NCI-H1436 (cell line): ENCODE data around the gene ARL2BP.

Experiments used
- DNase-seq: peaks from one replicate; lab custom pipeline; 2025; lab: John Stamatoyannopoulos, UW

Gene ARL2BP

DNA sequence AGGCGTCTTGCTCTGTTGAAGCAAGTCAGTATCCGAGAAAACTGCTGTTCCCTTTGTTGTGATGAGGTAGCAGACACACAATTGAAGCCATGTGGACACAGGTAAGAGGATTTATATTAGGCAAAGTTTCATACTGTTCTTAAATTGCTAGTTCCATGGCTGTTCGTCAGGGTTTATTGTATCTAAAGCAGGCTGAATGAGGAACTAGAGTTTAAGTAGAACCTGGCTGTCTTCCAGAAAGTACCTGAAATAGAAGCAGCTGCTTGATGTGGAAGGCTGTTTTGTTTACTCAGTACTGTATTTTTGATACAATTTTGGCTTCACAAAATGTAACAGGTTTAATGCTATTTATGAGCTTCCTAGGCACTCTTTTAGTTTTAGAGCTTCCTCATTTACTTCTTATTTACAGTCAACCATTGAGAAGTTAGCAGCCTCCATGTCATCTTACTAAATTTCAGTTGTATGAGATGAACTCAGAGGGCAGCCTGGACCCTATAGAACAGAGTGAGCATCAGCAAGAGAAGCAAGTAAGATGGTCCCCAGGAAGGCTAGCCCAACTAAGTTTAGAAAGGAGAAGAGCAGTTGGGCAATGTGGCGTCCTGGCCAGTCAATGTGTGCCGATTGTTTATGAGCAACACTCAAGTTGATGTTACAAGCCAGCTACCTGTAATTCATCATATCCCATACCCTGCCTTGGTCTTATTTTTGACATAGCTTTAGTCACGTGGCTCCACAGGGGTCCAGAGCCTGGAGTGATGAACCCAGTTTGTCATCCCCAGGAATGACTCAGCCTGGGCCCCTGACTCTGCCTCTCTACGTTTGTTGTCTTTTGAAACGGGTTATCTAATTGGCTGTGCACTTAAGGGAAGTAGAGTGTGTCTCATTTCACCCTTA is 9.7 kb upstream of the ARL2BP start:
- peak; percentile 58 for DNase-seq

DNA sequence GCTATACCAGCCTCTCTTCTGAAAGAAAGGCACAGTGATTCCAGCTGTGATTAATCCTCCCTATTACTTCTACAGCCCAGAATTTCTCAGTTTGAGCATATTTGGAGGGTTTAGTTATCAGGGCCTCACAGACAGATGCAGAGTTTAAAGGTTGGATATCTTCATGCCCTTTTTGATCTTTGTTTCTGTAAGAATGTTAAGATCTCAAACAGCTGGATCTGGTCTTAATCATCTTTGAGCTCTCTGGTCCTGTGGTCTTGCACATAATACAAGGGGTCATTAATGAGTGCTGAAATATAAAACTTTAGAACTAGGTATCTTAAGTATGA is 9.1 kb upstream of the ARL2BP start:
- DNase-seq: no peak

DNA sequence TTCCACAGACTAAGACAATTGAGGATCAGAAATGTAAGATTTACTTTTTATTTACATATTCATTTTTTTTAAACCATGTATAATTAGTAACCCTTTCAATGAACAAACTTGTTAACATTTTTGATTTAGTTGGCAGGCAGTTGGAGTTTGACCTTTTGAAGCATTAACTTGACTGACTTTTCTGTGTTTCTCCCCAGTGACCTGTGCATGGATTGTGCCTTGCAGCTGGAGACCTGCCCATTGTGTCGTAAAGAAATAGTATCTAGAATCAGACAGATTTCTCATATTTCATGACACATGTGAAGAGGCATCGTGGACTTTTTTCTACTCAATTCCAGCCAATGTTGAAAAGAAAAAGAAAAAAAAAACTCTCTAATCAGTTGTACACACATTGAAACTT is 6.4 kb upstream of the ARL2BP start:
- DNase-seq: no peak

DNA sequence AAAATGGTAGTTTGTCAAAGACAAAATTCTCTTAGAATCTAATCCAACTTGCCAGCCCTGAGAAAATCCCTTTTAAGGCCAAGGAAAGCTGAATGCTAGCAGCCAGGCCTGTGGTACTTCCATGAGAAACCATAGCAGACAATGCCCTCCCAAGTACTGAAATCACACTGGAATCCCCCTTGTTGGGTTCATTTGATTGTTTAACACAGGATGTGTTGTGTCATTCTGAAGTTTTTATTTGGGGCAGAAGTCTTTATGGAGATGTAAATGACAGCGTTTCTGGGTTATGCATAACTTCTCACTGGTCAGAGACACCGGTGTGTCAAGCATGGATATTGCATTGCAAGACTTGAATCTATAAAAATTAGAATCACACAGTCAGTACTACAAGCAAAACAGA is 6.0 kb upstream of the ARL2BP start:
- no peak for DNase-seq

DNA sequence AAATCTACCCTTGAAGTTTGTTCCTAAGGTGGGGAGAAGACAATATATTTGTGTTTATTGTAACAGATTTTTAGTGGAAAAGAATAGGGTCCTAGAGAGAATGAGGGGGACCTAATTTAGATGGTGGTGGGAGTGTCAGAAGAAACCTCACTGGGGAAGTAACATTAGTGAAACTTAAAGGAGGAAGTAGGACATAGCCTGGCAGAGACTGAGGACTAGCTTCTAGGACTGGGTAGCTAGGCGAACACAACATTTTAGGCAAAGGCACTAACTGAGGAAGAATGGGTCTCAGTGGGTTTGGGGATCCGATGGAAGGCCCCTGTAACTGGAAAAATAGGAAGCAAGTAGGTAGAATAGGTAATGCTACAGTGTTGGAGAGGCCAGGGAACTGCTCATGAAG is 4.2 kb upstream of the ARL2BP start:
- DNase-seq: no peak

DNA sequence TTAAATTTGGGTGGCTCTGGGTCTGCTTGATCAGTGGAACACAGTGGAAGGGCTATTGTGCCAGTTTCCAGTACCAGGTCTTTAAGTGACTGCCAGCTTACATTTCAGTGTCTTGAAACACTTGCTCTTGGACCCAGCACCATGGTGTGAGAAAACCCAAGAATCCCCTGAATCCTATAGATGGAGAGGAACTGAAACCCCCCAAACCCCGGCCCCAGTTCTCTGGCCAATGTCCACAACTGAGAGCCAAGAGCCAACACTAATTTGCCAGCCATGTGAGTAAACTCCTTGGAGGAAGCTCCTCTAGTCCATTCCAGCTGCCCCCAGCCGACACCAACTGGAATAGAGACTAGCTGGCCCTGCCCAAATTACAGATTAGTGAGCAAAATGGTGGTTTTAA is 2.4 kb upstream of the ARL2BP start:
- no peak for DNase-seq

DNA sequence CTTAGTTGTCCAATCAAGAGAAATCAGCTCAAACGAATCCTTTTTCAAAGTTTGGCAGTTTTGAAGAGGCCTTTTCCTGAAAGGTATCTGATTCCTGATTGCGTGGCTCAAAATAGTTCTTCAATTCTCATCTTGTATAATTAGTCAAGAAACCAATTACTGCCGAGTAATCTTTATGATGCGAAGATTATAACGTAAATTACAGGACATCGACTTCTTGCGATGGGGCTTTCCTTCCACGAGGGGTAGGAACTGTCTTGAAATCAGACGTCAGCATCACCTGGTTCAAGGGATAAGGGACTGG is 644 bp upstream of the ARL2BP start:
- no peak for DNase-seq

DNA sequence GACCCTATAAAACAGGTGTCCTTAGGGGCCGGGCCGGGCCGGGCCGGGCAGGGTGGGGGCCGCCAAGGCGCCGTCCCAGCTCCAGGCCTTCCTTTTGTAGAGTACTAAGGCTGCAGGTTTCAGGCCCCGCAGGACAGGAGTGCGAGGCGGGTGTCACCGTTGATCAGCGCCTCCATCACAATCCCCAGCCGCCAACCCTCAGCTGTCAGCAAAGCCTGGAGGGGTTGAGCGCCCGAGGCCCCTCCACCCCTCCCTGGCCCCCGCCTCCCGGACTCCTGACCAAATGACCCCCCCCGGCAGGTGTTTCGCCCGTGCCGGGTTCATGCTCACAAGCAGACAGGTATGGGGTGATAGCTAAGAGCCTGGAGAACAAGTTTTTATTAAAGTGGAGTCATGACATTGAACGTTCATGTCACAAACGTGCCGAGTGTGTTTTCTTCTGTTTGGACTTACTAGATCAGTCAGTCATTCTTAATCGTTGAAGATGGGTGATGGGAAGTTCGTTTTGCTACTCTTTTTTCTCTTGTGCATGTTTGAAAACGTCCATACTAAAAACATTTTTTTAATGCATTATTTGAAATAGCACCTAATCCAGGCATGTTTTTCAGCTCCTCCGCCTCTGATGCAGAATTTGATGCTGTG is 534 bp downstream of the ARL2BP start:
- no peak for DNase-seq

DNA sequence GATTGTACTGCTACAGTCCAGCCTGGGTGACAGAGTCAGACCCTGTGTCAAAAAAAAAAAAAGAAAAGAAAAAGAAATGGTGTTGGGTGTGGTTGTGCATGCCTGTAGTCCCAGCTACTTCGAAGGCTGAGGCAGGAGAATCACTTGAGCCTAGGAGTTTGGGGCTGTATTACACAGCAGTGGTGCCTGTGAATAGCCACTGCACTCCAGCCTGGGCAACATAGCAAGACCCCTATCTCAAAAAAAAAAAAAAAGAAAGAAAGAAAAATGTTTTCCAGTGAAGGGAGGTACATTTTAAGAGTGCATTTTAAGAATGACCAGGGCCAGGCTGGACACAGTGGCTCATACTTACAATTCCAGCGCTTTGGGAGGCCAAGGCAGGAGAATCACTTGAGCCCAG is 6.3 kb downstream of the ARL2BP start:
- DNase-seq: no peak

DNA sequence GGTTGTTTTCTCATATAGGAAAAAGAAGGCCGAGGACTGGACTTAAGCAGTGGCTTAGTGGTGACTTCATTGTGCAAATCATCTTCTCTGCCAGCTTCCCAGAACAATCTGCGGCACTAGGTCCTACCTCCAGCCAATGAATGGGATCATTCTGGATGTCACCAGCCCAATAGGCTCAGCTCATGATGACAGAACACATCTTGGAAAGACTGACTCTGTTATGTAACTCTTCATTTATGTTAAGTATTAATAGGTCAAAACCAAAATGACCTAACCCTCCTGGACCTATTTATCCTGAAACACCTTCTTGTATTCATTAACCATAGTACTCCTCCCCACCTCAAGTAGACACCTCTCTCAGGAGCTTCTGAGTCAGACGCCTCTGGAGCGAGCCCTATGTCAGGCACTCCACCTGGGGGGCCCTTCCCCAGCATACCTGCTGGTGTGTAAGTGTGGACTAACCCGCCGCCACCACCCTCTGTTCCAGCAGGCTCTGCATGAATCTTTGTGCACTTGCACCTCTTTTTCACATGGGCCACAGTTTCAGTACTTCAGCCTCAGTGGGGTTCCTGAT is 7.2 kb downstream of the ARL2BP start:
- no peak for DNase-seq

DNA sequence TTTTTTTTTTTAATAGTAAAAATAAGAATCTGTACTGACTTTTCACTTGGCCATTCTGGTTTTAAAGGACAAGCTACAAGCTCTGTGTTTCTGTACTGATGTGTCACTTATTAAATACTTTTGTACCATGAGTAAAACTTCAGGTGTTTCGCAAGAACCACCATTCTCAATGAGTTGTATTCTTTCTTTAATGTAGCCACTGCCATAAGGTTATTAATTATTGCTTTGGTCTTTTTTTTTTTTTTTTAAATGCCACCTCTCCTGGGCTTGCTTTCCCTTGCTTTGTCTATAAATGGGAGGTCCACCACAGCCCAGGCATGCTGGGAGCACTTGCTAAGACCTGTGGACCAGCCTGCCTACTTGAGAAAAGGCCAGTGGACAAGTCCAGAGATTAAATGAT is 8.4 kb downstream of the ARL2BP start:
- DNase-seq: no peak

DNA sequence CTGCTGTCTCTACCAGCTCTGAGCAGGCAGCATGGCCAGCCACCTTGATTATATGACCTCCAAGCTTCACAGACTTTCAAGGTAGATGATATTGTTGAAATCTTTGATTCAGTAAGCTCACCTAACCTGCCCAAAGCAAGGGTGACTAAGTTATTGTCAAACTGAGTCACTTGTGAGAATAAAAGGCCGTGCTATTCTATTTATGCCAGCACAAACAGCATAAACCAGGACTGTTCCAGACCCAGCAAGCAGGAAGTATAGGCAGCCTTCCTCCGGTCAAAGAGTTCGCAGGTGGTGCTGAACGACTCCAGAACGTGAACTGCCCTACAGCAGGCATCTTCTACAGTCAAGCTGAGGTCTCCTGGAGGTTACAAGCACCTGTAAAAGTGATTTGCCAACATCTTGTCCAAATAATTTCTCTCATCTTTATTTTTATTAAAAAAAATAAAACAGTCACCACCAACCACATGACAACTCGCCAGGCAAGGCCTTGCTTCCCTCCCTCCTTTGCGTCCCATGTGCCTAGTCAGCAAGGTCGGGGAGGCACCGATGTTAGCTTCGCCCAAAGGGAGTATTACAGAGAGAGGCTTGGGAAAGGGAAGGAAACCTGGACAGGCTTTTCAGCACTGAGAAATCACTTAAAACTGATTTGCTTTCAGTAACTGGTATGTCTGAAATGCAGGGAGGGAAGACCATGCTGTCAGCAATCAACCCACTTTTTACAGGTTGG is 10.8 kb downstream of the ARL2BP start:
- DNase-seq: no peak

DNA sequence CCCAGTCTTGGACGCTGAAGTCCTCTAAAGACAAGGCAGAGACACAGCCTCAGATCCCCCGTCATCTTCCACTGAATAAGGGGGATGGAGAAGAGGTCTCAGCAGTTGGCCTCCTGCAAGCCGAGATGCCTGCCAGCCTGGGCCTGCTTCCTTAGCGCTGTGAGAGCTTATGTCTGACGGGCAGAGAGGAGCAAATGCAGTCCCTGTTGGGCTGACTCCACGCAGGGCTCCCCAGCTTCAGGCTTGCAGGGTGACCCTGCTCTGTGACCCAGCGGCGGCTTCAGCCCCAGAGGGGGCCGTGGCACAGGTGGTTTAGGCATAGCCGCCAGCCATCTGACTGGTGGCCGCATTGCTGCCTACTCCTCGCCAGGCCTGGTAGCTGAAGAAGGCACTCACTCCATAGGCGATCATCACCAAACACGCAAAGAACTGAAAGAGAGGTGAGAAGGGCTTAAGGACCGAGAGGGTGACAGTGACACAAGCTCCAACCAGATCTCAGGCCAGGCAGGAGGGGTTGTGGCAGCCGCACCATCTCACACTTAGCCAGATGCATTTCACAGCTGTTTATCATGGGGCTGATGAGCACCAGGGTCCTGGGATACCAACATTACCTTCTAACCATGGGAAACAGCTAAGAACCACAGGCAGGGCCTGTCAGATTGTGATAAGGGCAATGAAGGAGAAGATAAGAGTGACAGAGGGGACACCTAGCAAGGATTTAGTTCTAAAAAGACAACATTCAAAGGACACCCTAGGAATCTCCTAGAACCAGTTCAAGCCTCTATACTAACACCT is 11.7 kb downstream of the ARL2BP start:
- no peak for DNase-seq

DNA sequence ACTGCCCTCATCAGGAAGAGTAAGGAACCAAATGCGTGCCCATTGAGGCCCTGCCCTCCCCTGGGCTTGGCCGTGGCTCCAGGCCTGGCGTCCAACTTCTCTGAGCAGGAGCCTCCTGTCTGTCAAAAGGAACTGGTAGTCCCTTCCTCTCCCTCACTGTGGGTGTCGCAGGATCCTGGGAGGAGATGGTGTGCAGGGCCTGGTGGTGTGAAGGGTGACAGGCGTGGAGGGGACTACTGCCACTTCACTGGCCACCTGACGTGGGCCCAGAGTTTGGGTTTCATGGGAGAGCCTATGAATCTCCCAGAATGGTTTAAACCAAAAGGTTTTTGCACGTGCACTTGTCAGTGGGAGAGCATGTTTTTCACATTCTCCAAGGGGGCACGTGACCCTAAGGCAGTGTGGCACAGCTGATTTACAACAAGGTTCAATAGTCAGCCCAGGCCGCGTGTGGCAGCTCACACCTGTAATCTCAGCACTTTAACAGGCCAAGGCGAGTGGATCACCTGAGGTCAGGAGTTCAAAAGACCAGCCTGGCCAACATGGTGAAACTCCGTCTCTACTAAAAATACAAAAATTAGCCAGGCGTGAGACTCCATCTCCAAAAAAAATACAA is 12.5 kb downstream of the ARL2BP start:
- DNase-seq: no peak

DNA sequence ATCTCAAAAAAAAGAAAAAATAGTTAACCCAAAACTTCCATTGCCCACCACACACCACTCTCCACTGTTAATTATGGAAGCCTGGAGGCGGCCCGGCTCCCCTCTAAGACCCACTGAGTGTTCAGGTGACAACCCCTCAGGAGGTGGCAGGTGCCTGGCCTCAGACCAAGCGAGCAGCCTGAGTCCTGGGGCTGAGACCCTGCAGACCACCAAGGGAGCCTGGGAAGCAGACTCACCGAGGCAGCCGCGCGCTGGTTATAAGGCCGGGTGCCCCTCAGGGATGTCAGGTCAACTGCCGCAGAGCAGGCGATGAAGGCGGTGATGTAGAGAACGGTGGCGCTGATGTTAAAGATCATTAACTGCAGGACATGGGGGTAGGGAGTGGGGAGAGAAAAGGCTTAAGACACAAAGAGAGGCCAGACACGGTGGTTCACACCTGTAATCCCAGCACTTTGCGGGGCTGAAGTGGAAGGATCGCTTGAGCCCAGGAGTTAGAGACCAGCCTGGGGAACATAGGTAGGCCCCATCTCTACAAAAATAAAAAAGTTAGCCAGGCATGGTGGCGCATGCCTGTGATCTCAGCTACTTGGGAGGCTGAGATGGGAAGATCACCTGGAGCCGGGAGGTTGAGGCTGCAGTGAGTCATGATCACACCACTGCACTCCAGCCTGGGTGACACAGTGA is 13.3 kb downstream of the ARL2BP start:
- no peak for DNase-seq

DNA sequence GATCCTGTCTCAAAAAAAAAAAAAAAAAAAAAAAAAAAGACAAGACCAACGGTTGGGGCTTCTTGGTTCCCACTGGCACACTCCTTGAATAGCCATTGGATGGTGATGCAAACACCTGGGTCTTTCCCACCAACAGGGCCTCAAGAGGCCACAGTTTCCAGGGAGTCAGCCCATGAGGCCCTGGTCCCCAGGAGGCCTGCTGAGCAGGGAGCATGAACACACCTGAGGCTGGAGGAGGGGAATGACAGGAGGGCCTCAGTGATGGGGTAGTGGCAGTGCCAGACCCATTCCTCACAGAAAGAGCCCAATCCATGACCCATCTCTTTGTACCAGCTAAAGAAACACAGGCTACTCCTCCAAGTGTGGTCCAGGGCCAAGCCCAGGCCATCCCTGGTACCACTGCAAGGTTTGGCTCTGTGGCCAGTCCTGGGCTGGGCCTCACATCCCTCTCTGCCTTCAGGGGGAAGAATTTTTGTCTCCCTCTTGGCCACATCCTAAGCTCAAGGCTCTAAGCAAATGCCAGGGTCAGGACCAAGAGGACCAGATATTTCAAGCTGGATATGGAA is 13.9 kb downstream of the ARL2BP start:
- no peak for DNase-seq

DNA sequence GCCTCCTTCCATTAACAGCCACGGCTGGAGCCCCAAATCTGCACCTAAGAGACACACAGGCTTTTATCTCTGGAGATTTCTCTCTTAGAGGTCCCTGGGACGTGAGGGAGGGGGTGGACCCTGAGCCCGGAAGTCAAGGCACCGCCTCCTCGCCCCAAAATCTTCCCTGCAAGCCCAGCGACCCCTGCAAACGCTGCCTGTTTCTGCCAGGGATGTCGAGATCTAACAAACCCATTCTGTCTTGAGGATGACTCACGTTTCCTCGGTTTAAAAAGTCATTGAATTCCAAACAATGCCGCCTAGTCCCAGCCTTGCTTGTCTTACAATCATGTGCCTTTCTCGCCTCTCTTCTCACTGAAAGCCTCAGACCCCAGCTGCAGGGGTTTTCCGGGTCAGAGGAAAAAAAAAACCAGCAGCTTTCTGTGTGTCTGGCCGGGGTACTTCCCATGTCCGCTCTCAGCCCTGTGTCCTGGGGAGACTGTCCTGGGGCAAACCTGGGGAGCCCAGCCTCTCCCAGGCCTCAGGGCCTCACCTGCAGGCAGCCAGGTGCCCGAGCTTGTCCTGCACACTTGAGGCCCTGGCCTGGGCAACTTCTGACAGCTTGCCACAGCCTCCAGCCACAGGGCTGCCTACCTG is 15.4 kb downstream of the ARL2BP start:
- DNase-seq: no peak

DNA sequence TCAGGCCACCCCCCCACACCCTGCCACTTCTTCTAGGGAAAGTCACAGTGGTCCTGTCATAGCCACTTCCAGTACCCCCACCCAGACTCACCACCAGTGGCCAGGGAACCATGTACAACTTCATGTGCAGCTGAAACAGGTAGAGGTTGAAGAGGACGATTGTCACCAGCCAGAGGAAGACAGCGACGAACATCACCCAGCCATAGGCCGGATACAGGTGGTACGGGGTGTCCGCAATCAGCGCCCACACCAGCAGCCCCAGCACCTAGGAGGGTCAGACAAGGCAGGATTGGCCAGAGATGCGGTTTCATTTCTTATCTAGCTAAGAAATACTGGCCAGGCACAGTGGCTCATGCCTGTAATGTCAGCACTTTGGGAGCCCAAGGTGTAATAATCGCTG is 16.7 kb downstream of the ARL2BP start:
- no peak for DNase-seq

DNA sequence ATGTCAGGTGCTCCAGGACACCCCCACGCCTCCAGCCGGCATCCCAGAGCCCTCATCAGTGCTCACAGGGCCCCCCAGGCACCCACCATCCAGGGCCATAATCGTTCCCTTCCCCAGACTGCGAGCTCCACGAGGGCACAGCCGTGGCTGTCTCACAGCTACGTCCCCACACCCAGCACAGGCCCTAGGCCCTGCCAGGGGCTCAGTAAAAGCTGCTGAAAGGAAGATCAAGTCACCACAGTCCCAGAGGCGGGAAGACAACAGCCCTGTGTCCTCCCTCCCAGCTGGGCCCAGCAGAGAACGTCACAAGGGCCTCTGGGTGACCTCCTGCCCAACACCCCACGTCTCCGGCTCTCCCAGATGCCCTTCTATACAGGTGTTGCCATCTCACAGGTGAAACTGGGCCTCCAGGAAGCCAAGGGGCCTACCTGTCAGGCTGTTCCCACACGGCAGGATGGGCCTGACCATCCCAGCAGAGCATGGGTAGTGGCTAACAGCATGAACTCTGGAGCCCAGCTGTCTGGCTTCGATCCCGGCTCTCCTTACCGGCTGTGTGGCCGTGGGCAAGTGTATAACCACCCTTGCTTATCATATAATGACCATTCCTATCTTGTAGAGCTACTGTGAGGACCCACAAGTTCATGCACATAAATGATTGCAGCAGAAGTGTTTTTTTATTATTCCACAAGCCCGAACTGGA is 17.9 kb downstream of the ARL2BP start:
- DNase-seq: no peak
